ENCODE data around the gene DHRS12. TPM values are rescaled to one million over a fixed set of nuclear protein-coding genes. Genes with fewer than 3 reads are reported as not detected.

DHRS12 gene
- total and polyA plus RNA-seq, 7 donors, result 7.4 to 26.9 (median 15.8) TPM

- no peak overlapping the region for H3K27ac ChIP-seq
- H3K36me3 ChIP-seq, result no peaks in the 10 kb centered on the region
- WGBS, 2 donors, result 99% methylated on average over 1 of the region's 1 CpG
- intact Hi-C loops (cut with DNase I), result no loop called here
- no peaks in the 10 kb centered on the region for H3K27me3 ChIP-seq
- TF ChIP-seq POLR2AphosphoS5 (IDR thresholded peaks at IDR 0.05) (no peak), EP300 (IDR thresholded peaks at IDR 0.05) (no peak), POLR2A (IDR thresholded peaks at IDR 0.05) (no peak)
- TF ChIP-seq, protein P1, sequence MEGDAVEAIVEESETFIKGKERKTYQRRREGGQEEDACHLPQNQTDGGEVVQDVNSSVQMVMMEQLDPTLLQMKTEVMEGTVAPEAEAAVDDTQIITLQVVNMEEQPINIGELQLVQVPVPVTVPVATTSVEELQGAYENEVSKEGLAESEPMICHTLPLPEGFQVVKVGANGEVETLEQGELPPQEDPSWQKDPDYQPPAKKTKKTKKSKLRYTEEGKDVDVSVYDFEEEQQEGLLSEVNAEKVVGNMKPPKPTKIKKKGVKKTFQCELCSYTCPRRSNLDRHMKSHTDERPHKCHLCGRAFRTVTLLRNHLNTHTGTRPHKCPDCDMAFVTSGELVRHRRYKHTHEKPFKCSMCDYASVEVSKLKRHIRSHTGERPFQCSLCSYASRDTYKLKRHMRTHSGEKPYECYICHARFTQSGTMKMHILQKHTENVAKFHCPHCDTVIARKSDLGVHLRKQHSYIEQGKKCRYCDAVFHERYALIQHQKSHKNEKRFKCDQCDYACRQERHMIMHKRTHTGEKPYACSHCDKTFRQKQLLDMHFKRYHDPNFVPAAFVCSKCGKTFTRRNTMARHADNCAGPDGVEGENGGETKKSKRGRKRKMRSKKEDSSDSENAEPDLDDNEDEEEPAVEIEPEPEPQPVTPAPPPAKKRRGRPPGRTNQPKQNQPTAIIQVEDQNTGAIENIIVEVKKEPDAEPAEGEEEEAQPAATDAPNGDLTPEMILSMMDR (IDR thresholded peaks at IDR 0.05), result no peak
- H3K4me1 ChIP-seq, result peaks cover 0 to 12% (median 9%) of the 10 kb centered on the region in 4 donors
- H3K4me3 ChIP-seq, result no peak overlapping the region
- no peaks in the 10 kb centered on the region for H3K9me3 ChIP-seq
- no peak for DNase-seq
These were observed 84.6 kb downstream of the DHRS12 start for GRCh38 chr13:51719394-51719793.

Other genes starting within 250 kb of the DHRS12 start
- 10 to 100 TPM in 2 of 4 donors, 1 to 10 TPM in 2; 7.3 to 18.3 (median 9.9) TPM for gene WDFY2, start 219.7 kb downstream of the DHRS12 start, total RNA-seq
- 1 to 10 TPM in 1 of 3 donors, under 1 TPM in 2; 0.60 to 2.7 (median 0.92) TPM for gene WDFY2, start 219.7 kb downstream of the DHRS12 start, polyA plus RNA-seq
- under 1 TPM in 1 of 4 donors, not detected in 3; under 0.01 TPM for gene TMEM272, start 41.0 kb upstream of the DHRS12 start, total RNA-seq
- under 1 TPM in 1 of 3 donors, not detected in 2; 0.28 TPM for gene TMEM272, start 41.0 kb upstream of the DHRS12 start, polyA plus RNA-seq
- not detected for gene CCDC70, start 57.8 kb upstream of the DHRS12 start, total RNA-seq
- gene CCDC70, start 57.8 kb upstream of the DHRS12 start, polyA plus RNA-seq, result not detected
- 1 to 10 TPM; 4.5 to 8.1 (median 5.5) TPM for gene ATP7B, start 207.3 kb upstream of the DHRS12 start, total RNA-seq
- gene ATP7B, start 207.3 kb upstream of the DHRS12 start, polyA plus RNA-seq, result 1 to 10 TPM in 2 of 3 donors, under 1 TPM in 1; 0.60 to 5.1 (median 1.2) TPM
- 10 to 100 TPM; 11.6 to 20.6 (median 17.4) TPM for gene ALG11, start 208.2 kb upstream of the DHRS12 start, total RNA-seq
- gene ALG11, start 208.2 kb upstream of the DHRS12 start, polyA plus RNA-seq, result 1 to 10 TPM; 1.2 to 9.3 (median 2.1) TPM
- gene UTP14C, start 220.5 kb upstream of the DHRS12 start, total RNA-seq, result 10 to 100 TPM; 15.0 to 18.2 (median 15.8) TPM
- 1 to 10 TPM; 1.8 to 9.7 (median 2.4) TPM for gene UTP14C, start 220.5 kb upstream of the DHRS12 start, polyA plus RNA-seq